ENCODE results near the gene ESRP2.

The ESRP2 gene

GRCh38 chr16:68236826-68237242, 907 bp upstream of the ESRP2 start:
- DNase-seq = no peak

- no peak for DNase-seq
These were observed 354 bp upstream of the ESRP2 start for GRCh38 chr16:68236137-68236825.

- DNase-seq = no peak
These were observed 630 bp downstream of the ESRP2 start for GRCh38 chr16:68235108-68235886.

GRCh38 chr16:68234188-68235107, 1.5 kb downstream of the ESRP2 start:
- no peak for DNase-seq

GRCh38 chr16:68233835-68234187, 2.1 kb downstream of the ESRP2 start:
- DNase-seq = no peak

- no peak for DNase-seq
These were observed 2.7 kb downstream of the ESRP2 start for GRCh38 chr16:68233085-68233834.

- DNase-seq = no peak
These were observed 3.6 kb downstream of the ESRP2 start for GRCh38 chr16:68232335-68232734.

- no peak for DNase-seq
These were observed 4.4 kb downstream of the ESRP2 start for GRCh38 chr16:68231384-68232136.

- DNase-seq = no peak
These were observed 5.0 kb downstream of the ESRP2 start for GRCh38 chr16:68230956-68231355.

GRCh38 chr16:68230176-68230571, 5.8 kb downstream of the ESRP2 start:
- no peak for DNase-seq

GRCh38 chr16:68229431-68230175, 6.3 kb downstream of the ESRP2 start:
- no peak for DNase-seq

- no peak for DNase-seq
These were observed 7.3 kb downstream of the ESRP2 start for GRCh38 chr16:68228652-68229051.

GRCh38 chr16:68227850-68228553, 7.9 kb downstream of the ESRP2 start:
- DNase-seq = no peak

- DNase-seq = no peak
These were observed 8.6 kb downstream of the ESRP2 start for GRCh38 chr16:68227183-68227793.

- no peak for DNase-seq
These were observed 9.8 kb downstream of the ESRP2 start for GRCh38 chr16:68226116-68226515.

GRCh38 chr16:68223072-68223471, 12.9 kb downstream of the ESRP2 start:
- no peak for DNase-seq

- DNase-seq = no peak
These were observed 16.1 kb downstream of the ESRP2 start for GRCh38 chr16:68219725-68220351.

- DNase-seq = no peak
These were observed 18.4 kb downstream of the ESRP2 start for GRCh38 chr16:68217506-68217905.

GRCh38 chr16:68216240-68216639, 19.7 kb downstream of the ESRP2 start:
- no peak for DNase-seq

- DNase-seq = no peak
These were observed 20.6 kb downstream of the ESRP2 start for GRCh38 chr16:68215302-68215701.

Measured in GOT3 (cell line).